H1 (cell line): ENCODE data around the gene MPV17L. TPM values are rescaled to one million over a fixed set of nuclear protein-coding genes. Genes with fewer than 3 reads are reported as not detected.

Experiments used
- CTCF ChIA-PET: fragments of 300-600 bp; sonication (Branson Sonifier 250); formaldehyde crosslinking; loops from one replicate; lab custom pipeline; 2021; ENCODE audit not compliant: partially characterized antibody; lab: Charles Lee
- POLR2A ChIA-PET: fragments of 300-600 bp; sonication (Branson Sonifier 250); formaldehyde crosslinking; loops from one replicate; lab custom pipeline; 2021; ENCODE audit warnings: inconsistent platforms; ENCODE audit not compliant: partially characterized antibody; lab: Charles Lee
- DNase-seq, 2 experiments: peaks; one replicate each; pipeline versions ENCODE4 v3.0.0 to v3.0.0-alpha.2; 2010 to 2022; ENCODE audit warnings: low spot score in 2 of 2, low read depth in 1 of 2, mixed read lengths in 1 of 2
- FAIRE-seq: peaks from 2 replicates; lab custom pipeline; 2011; peaks lifted over from hg19 to GRCh38; lab: Jason Lieb, UNC
- H2AFZ ChIP-seq: 2 replicates; pipeline ENCODE4 v1.8.1; 2012; ENCODE audit warnings: low read length, inconsistent platforms
- H2AK5ac ChIP-seq: 2 replicates; pipeline ENCODE4 v1.6.1; 2013; ENCODE audit warnings: low read depth, low read length
- H2BK120ac ChIP-seq: replicated peaks from 2 replicates; pipeline ENCODE3; 2013; ENCODE audit warnings: low read depth, low read length, inconsistent platforms
- H2BK12ac ChIP-seq: 2 replicates; pipeline ENCODE4 v1.6.1; 2013; ENCODE audit warnings: low read depth, low read length
- H2BK15ac ChIP-seq: 2 replicates; pipeline ENCODE4 v1.6.1; 2013; ENCODE audit warnings: low read length
- H2BK20ac ChIP-seq: 2 replicates; pipeline ENCODE4 v1.6.1; 2013; ENCODE audit warnings: low read length
- H2BK5ac ChIP-seq: 2 replicates; pipeline ENCODE4 v1.6.1; 2013; ENCODE audit warnings: low read depth, low read length
- H3K14ac ChIP-seq: 2 replicates; pipeline ENCODE4 v1.6.1; 2013; ENCODE audit warnings: inconsistent platforms; ENCODE audit not compliant: insufficient read length
- H3K18ac ChIP-seq: 2 replicates; pipeline ENCODE4 v1.6.1; 2013; ENCODE audit warnings: low read length; ENCODE audit errors: extremely low read depth
- H3K23ac ChIP-seq: 2 replicates; pipeline ENCODE4 v1.6.1; 2013; ENCODE audit warnings: inconsistent platforms; ENCODE audit not compliant: insufficient read length
- H3K23me2 ChIP-seq: 2 replicates; pipeline ENCODE4 v1.6.1; 2013; ENCODE audit warnings: low read depth, low read length
- H3K27ac ChIP-seq: 2 replicates; pipeline ENCODE4 v1.6.1; 2011; ENCODE audit warnings: low read depth, low read length, inconsistent platforms
- H3K27me3 ChIP-seq, 4 experiments: replicated peaks in 1 of 4; 1 replicate in 1 of 4; 2 replicates in 3 of 4; pipeline versions ENCODE4 v1.6.1 to v1.8.1; 2011 to 2013; ENCODE audit warnings: low read length in 3 of 4, mild to moderate bottlenecking in 3 of 4, inconsistent platforms in 2 of 4, mixed read lengths in 2 of 4, moderate library complexity in 1 of 4; ENCODE audit not compliant: control insufficient read depth in 3 of 4, insufficient read depth in 3 of 4; ENCODE audit errors: extremely low read depth in 1 of 4
- H3K36me3 ChIP-seq, 4 experiments: 2 replicates each; pipeline versions ENCODE4 v1.6.1 to v1.8.1; 2011 to 2013; ENCODE audit warnings: mild to moderate bottlenecking in 4 of 4, low read length in 3 of 4, moderate library complexity in 2 of 4, control low read depth in 1 of 4, inconsistent platforms in 1 of 4; ENCODE audit not compliant: insufficient read depth in 4 of 4, control insufficient read depth in 2 of 4
- H3K4ac ChIP-seq: replicated peaks from 2 replicates; pipeline ENCODE3; 2013; ENCODE audit warnings: low read length, low read depth, mixed read lengths, inconsistent platforms; ENCODE audit not compliant: insufficient read length
- H3K4me1 ChIP-seq, 4 experiments: replicated peaks in 1 of 4; 1 replicate in 1 of 4; 2 replicates in 3 of 4; pipeline versions ENCODE4 v1.6.1 to v1.8.1; 2011 to 2013; ENCODE audit warnings: low read length in 3 of 4, inconsistent platforms in 2 of 4, mixed read lengths in 1 of 4; ENCODE audit not compliant: insufficient read depth in 4 of 4, control insufficient read depth in 3 of 4
- H3K4me2 ChIP-seq, 2 experiments: 2 replicates each; pipeline versions ENCODE4 v1.6.1 to v1.8.1; 2011 to 2013; ENCODE audit warnings: low read depth in 2 of 2, low read length in 2 of 2, control low read depth in 1 of 2, inconsistent platforms in 1 of 2, mild to moderate bottlenecking in 1 of 2; ENCODE audit not compliant: insufficient read depth in 1 of 2
- H3K4me3 ChIP-seq, 4 experiments: fragments of 200-600, 300-600 bp in 1 of 4; sonication (generic), shearing (Covaris generic), sonication (Bioruptor Twin) in 1 of 4; 2 replicates each; pipeline versions ENCODE4 v1.5.1 to v1.8.1; 2011 to 2016; ENCODE audit warnings: low read length in 4 of 4, low read depth in 3 of 4, control low read depth in 2 of 4, inconsistent platforms in 2 of 4, mild to moderate bottlenecking in 2 of 4, mixed read lengths in 1 of 4, moderate library complexity in 1 of 4; ENCODE audit not compliant: insufficient read depth in 2 of 4; ENCODE audit errors: extremely low read depth in 1 of 4
- H3K56ac ChIP-seq: replicated peaks from 2 replicates; pipeline ENCODE3; 2013; ENCODE audit warnings: low read depth, mild to moderate bottlenecking, mixed read lengths, low read length, inconsistent platforms; ENCODE audit not compliant: insufficient read length
- H3K79me1 ChIP-seq: 2 replicates; pipeline ENCODE4 v1.6.1; 2013; ENCODE audit warnings: low read depth, low read length, control low read depth
- H3K79me2 ChIP-seq, 2 experiments: 2 replicates each; pipeline versions ENCODE4 v1.6.1 to v1.8.1; 2012 to 2013; ENCODE audit warnings: low read length in 2 of 2, mild to moderate bottlenecking in 2 of 2, inconsistent platforms in 1 of 2; ENCODE audit not compliant: insufficient read depth in 2 of 2, control insufficient read depth in 1 of 2
- H3K9ac ChIP-seq, 4 experiments: replicated peaks in 1 of 4; 1 replicate in 1 of 4; 2 replicates in 3 of 4; pipeline versions ENCODE4 v1.6.1 to v1.8.1; 2011 to 2013; ENCODE audit warnings: low read depth in 3 of 4, low read length in 3 of 4, control low read depth in 2 of 4, mild to moderate bottlenecking in 2 of 4, moderate library complexity in 2 of 4, inconsistent platforms in 1 of 4; ENCODE audit errors: extremely low read depth in 1 of 4
- H3K9me3 ChIP-seq, 2 experiments: 2 replicates each; pipeline versions ENCODE4 v1.6.1 to v1.8.1; 2012 to 2013; ENCODE audit warnings: mild to moderate bottlenecking in 2 of 2, moderate library complexity in 2 of 2, control low read depth in 1 of 2, inconsistent platforms in 1 of 2, low read depth in 1 of 2, low read length in 1 of 2, mixed read lengths in 1 of 2; ENCODE audit not compliant: insufficient read depth in 2 of 2
- H4K20me1 ChIP-seq, 2 experiments: replicated peaks in 1 of 2; 2 replicates each; pipeline versions ENCODE3 to v1.8.1; 2011 to 2013; ENCODE audit warnings: inconsistent platforms in 2 of 2, low read length in 2 of 2, mild to moderate bottlenecking in 1 of 2; ENCODE audit not compliant: insufficient read depth in 2 of 2, control insufficient read depth in 1 of 2
- H4K5ac ChIP-seq: 2 replicates; pipeline ENCODE4 v1.6.1; 2013; ENCODE audit warnings: low read length, low read depth, mixed read lengths, inconsistent platforms; ENCODE audit not compliant: insufficient read length
- H4K8ac ChIP-seq: 2 replicates; pipeline ENCODE4 v1.8.0; 2013; ENCODE audit warnings: mild to moderate bottlenecking, moderate library complexity, low read length, inconsistent platforms; ENCODE audit not compliant: insufficient read depth; ENCODE audit errors: extremely low read depth
- H4K91ac ChIP-seq: replicated peaks from 2 replicates; pipeline ENCODE3; 2013; ENCODE audit warnings: low read length, mixed read lengths, inconsistent platforms; ENCODE audit not compliant: insufficient read length
- CEBPB ChIP-seq: IDR thresholded peaks from 2 replicates; pipeline ENCODE4 v1.6.1; 2012; ENCODE audit warnings: low read depth, low read length
- CTBP2 ChIP-seq: IDR thresholded peaks from 2 replicates; pipeline ENCODE4 v1.7.0; 2011; ENCODE audit warnings: borderline replicate concordance, mild to moderate bottlenecking, moderate library complexity, mixed read lengths, low read length; ENCODE audit not compliant: insufficient read depth, insufficient read length
- EP300 ChIP-seq, 2 experiments: IDR thresholded peaks; 1 replicate in 1 of 2; 2 replicates in 1 of 2; pipeline ENCODE4 v1.6.1; 2011 to 2012; ENCODE audit warnings: low read depth in 2 of 2, low read length in 2 of 2, mild to moderate bottlenecking in 2 of 2, borderline replicate concordance in 1 of 2, inconsistent platforms in 1 of 2, moderate library complexity in 1 of 2
- JUN ChIP-seq: IDR thresholded peaks from 2 replicates; pipeline ENCODE4 v1.6.1; 2011; ENCODE audit warnings: low read depth, mild to moderate bottlenecking, improper control_type of control experiment, low read length
- MAFK ChIP-seq: IDR thresholded peaks from 2 replicates; pipeline ENCODE4 v1.6.1; 2012; ENCODE audit warnings: low read depth, mild to moderate bottlenecking, improper control_type of control experiment, low read length
- NRF1 ChIP-seq: IDR thresholded peaks from 2 replicates; pipeline ENCODE4 v1.6.1; 2011; ENCODE audit warnings: mild to moderate bottlenecking, low read depth, low read length, improper control_type of control experiment
- TAF1 ChIP-seq: IDR thresholded peaks from 2 replicates; pipeline ENCODE4 v1.6.1; 2011; ENCODE audit warnings: mild to moderate bottlenecking, low read depth, low read length
- WGBS, 2 experiments: shearing (Covaris generic) in 1 of 2; methylation state at CpG; one replicate each; pipeline versions ENCODE4 v1.1.6 to v1.1.7; 2013 to 2015; ENCODE audit warnings: low lambda C conversion rate in 2 of 2, mixed read lengths in 2 of 2, inconsistent platforms in 1 of 2, low coverage in 1 of 2, missing lambda C conversion rate in 1 of 2; ENCODE audit not compliant: insufficient replicate concordance in 2 of 2, insufficient coverage in 1 of 2, insufficient read length in 1 of 2; ENCODE audit errors: extremely low coverage in 1 of 2, missing lambda C conversion rate in 1 of 2; 5-methylcytosine and 5-hydroxymethylcytosine counted together
- polyA plus RNA-seq, 7 experiments: library from polyadenylated mRNA; depleted of rRNA in 3 of 7; stranded (reverse) in 5 of 7; unstranded in 2 of 7; fragments of >200 nt in 5 of 7; fragments of 200-250 nt in 2 of 7; gene quantifications; 1 replicate in 5 of 7; 2 replicates in 1 of 7; 4 replicates in 1 of 7; pipeline versions ENCODE4 v1.2.1 to v1.2.3, GENCODE V29; 2011 to 2013; ENCODE audit warnings: missing spikeins in 2 of 7, mixed read lengths in 2 of 7
- total RNA-seq: library from RNA; stranded (reverse); fragmentation: NEBNext Ultra II Directional; extraction: Animal tissue kit (Norgen Biotek cat#: 25700); gene quantifications from 2 replicates; pipeline ENCODE4 v1.2.1, GENCODE V29; 2021

The MPV17L gene
- total and polyA plus RNA-seq, 2 of the 8 experiments (the other 6 are each of a cell fraction or from before 2014, with no cell fraction given), result 6.7 to 8.2 TPM

DNA sequence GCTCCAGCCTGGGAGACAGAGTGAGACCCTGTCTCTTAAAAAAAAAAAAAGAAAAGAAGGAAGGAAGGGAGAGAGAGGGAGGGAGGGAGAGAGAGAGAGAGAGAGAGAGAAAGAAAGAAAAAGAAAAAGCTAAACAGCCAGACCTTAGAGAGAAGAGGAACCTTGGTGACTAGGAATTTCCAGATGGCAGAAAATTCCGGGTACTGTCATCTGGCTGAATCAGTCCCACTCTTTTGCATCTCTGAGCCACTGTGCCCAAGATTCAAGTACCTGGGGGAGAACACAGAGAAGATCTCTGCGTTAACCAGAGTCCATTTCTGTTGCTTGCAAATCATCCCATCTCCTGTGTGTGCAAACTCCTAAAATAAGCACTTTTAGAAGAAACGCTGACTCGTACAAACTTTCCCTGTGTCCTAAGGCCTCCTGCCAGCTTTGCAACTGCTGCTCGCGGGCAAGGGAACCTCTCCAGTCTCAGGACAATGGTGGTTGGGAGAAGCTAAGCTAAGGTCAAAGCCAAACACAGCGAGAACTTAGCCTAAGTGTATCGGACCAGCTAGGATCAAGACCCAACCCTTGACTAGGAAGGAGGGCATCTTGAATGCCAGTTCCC lies 56.8 kb downstream of the MPV17L start:
- Histone ChIP-seq H3K23ac (no peak overlapping the region), H3K56ac (no peak overlapping the region), H3K4me3 (no peak overlapping the region), H3K23me2 (no peaks in the 10 kb centered on the region), H3K14ac (no peak overlapping the region), H3K4ac (no peak overlapping the region), H3K9ac (no peak overlapping the region), H2BK20ac (no peak overlapping the region), H4K8ac (no peak overlapping the region), H2AFZ (no peak overlapping the region), H4K91ac (no peak overlapping the region), H3K4me2 (no peak overlapping the region), H4K20me1 (no peaks in the 10 kb centered on the region), H3K18ac (no peak overlapping the region), H2BK5ac (no peak overlapping the region), H2BK120ac (no peak overlapping the region), H3K79me2 (no peaks in the 10 kb centered on the region), H3K79me1 (peaks cover 2% of the 10 kb centered on the region; the same call in 1 of the 2 replicates), H3K27ac (no peak overlapping the region), H3K36me3 (no peaks in the 10 kb centered on the region), H2BK15ac (no peak overlapping the region), H4K5ac (no peak overlapping the region), H3K27me3 (no peaks in the 10 kb centered on the region), H3K9me3 (no peaks in the 10 kb centered on the region), H2AK5ac (no peak overlapping the region), H2BK12ac (no peak overlapping the region), H3K4me1 (no peaks in the 10 kb centered on the region)
- TF ChIP-seq TAF1, result no peak
- TF ChIP-seq CEBPB, result no peak
- TF ChIP-seq CTBP2, result no peak
- TF ChIP-seq JUN, result no peak
- TF ChIP-seq EP300 (IDR thresholded peaks at IDR 0.05; ENCODE audit: borderline replicate concordance in 1 of 2, low read depth in 2 of 2, low read length in 2 of 2), result no peak
- no peak for TF ChIP-seq NRF1
- peak; percentile 45 for TF ChIP-seq MAFK
- FAIRE-seq (no peak), DNase-seq (no peak)
- POLR2A ChIA-PET, result interaction anchor here (1.5 kb wide), 1 partner anchor 14 kb away, joined by 3 read pairs; no protein-coding TSS in a partner anchor
- WGBS, 2 experiments, result 89% methylated on average over 8 of the region's 8 CpGs; no CpG with 5 or more reads in 1 of the 2 experiments
- CTCF ChIA-PET, result interaction anchor here (0.5 to 0.8 kb wide), 2 partner anchors 9 to 59 kb away, joined by 3 read pairs; no protein-coding TSS in a partner anchor
